ENCODE data around the gene ZNF32. TPM values are rescaled to one million over a fixed set of nuclear protein-coding genes. Genes with fewer than 3 reads are reported as not detected.
A peak's percentile ranks its signal among the peaks of the same experiment; 100 is the strongest.

ZNF32 gene
- total RNA-seq, 1 experiment from 2014 or later: 16.7 TPM

GRCh38 chr10:43649185-43649523 lies 473 bp upstream of the ZNF32 start:
- H3K36me3 ChIP-seq (ENCODE audit: low read depth, low read length): peaks cover 25% of the 10 kb centered on the region
- no peaks in the 10 kb centered on the region for H3K9me2 ChIP-seq (replicated peaks; ENCODE audit: low read length)
- H4K20me1 ChIP-seq (ENCODE audit: low read length): no peaks in the 10 kb centered on the region
- H3F3A ChIP-seq (ENCODE audit: low read length, unreplicated experiment): no peaks in the 10 kb centered on the region
- H3K79me2 ChIP-seq (ENCODE audit: low read length): no peaks in the 10 kb centered on the region
- TF ChIP-seq CTCF (conservative IDR thresholded peaks at IDR 0.05; ENCODE audit: low read depth, low read length): no peak
- no peak for TF ChIP-seq EZH2 (IDR thresholded peaks at IDR 0.05; ENCODE audit: low read length, unreplicated experiment)
- TF ChIP-seq EZH2phosphoT487 (IDR thresholded peaks at IDR 0.05; ENCODE audit: borderline replicate concordance, low read length): no peak
- peaks cover 10% of the 10 kb centered on the region; the same call in 1 of the 2 replicates for H3K4me1 ChIP-seq (ENCODE audit: insufficient read depth, low read length)
- intact Hi-C loops (cut with micrococcal nuclease): loop anchor here (2.0 kb wide), 1 partner anchor 74 kb away; the partner anchor contains the start of gene ZNF239
- H3K9me3 ChIP-seq (ENCODE audit: low read length): peaks cover 24% of the 10 kb centered on the region
- H3K4me2 ChIP-seq (ENCODE audit: low read length): peak overlapping the region; percentile 95
- CTCF ChIA-PET: no interaction called here
- no peak for DNase-seq
- H3K27ac ChIP-seq (ENCODE audit: low read length): no peak overlapping the region
- H3K27me3 ChIP-seq (ENCODE audit: low read length): no peaks in the 10 kb centered on the region; the same call in 1 of the 2 replicates
- H3K9ac ChIP-seq (ENCODE audit: low read length): peak overlapping the region; percentile 79; the same call in 1 of the 2 replicates
- peak; percentile 32 for ATAC-seq
- peak overlapping the region; percentile 99 for H2AFZ ChIP-seq (ENCODE audit: low read length)
- peak overlapping the region; percentile 80 for H3K4me3 ChIP-seq (ENCODE audit: low read length)
- no TSS peak for BruUV-seq (replicated peaks)
- POLR2A ChIA-PET (ENCODE audit: unreplicated experiment): interaction anchor here (0.6 kb wide), 1 partner anchor 841 kb away, joined by 3 read pairs; no protein-coding TSS in a partner anchor

GRCh38 chr10:43648095-43648397 lies 635 bp downstream of the ZNF32 start:
- BruUV-seq (replicated peaks): no TSS peak
- H3K79me2 ChIP-seq (ENCODE audit: low read length): no peaks in the 10 kb centered on the region
- no peak for DNase-seq
- H3K36me3 ChIP-seq (ENCODE audit: low read depth, low read length): peaks cover 35% of the 10 kb centered on the region
- H3K4me1 ChIP-seq (ENCODE audit: insufficient read depth, low read length): peaks cover 10% of the 10 kb centered on the region; the same call in 1 of the 2 replicates
- POLR2A ChIA-PET (ENCODE audit: unreplicated experiment): no interaction called here
- H2AFZ ChIP-seq (ENCODE audit: low read length): peak overlapping the region; percentile 99
- peak overlapping the region; percentile 80 for H3K4me3 ChIP-seq (ENCODE audit: low read length)
- TF ChIP-seq CTCF (conservative IDR thresholded peaks at IDR 0.05; ENCODE audit: low read depth, low read length): no peak
- peak overlapping the region; percentile 95 for H3K4me2 ChIP-seq (ENCODE audit: low read length)
- no peak for ATAC-seq
- no peaks in the 10 kb centered on the region for H4K20me1 ChIP-seq (ENCODE audit: low read length)
- H3K27me3 ChIP-seq (ENCODE audit: low read length): no peaks in the 10 kb centered on the region; the same call in 1 of the 2 replicates
- peaks cover 36% of the 10 kb centered on the region for H3K9me3 ChIP-seq (ENCODE audit: low read length)
- intact Hi-C loops (cut with micrococcal nuclease): loop anchor here (2.0 kb wide), 1 partner anchor 73 kb away; the partner anchor contains the start of gene ZNF239
- H3K27ac ChIP-seq (ENCODE audit: low read length): no peak overlapping the region
- H3K9ac ChIP-seq (ENCODE audit: low read length): peak overlapping the region; percentile 79
- H3F3A ChIP-seq (ENCODE audit: low read length, unreplicated experiment): no peaks in the 10 kb centered on the region
- H3K9me2 ChIP-seq (replicated peaks; ENCODE audit: low read length): no peaks in the 10 kb centered on the region
- CTCF ChIA-PET: no interaction called here

DNA sequence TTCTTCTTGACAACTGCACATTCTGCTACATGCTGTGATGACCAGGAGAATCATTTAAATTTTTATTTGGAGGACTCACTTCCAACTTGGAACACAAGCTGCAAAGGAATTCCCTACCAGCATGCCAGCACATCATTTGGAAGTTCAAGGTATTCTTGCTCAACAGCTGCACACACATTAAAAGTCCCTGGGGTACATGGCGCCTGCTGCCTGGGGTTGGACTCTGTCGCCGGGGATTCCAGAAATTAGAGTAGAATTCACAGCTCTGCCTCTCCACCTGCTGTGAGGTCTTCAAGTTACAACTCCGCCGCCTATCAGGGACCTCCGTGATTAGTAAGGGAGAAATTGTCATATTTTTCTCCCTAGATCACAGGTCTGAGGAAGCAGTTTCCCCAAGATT lies 1.1 kb downstream of the ZNF32 start:
- Histone ChIP-seq H3K27me3 (ENCODE audit: low read length) (no peaks in the 10 kb centered on the region; the same call in 1 of the 2 replicates), H3K4me2 (ENCODE audit: low read length) (no peak overlapping the region), H3K4me1 (ENCODE audit: insufficient read depth, low read length) (peaks cover 10% of the 10 kb centered on the region; the same call in 1 of the 2 replicates), H4K20me1 (ENCODE audit: low read length) (no peaks in the 10 kb centered on the region), H3K27ac (ENCODE audit: low read length) (no peak overlapping the region), H3K36me3 (ENCODE audit: low read depth, low read length) (peaks cover 35% of the 10 kb centered on the region), H3K79me2 (ENCODE audit: low read length) (no peaks in the 10 kb centered on the region), H3K9ac (ENCODE audit: low read length) (no peak overlapping the region), H3K4me3 (ENCODE audit: low read length) (peak overlapping the region; percentile 80; the same call in 1 of the 2 replicates), H3K9me2 (replicated peaks; ENCODE audit: low read length) (no peaks in the 10 kb centered on the region), H2AFZ (ENCODE audit: low read length) (peak overlapping the region; percentile 99; the same call in 1 of the 2 replicates), H3K9me3 (ENCODE audit: low read length) (peaks cover 38% of the 10 kb centered on the region), H3F3A (ENCODE audit: low read length, unreplicated experiment) (no peaks in the 10 kb centered on the region)
- ATAC-seq (no peak), DNase-seq (no peak)
- CTCF ChIA-PET: no interaction called here
- intact Hi-C loops (cut with micrococcal nuclease): no loop called here
- BruUV-seq (replicated peaks): no TSS peak
- POLR2A ChIA-PET (ENCODE audit: unreplicated experiment): no interaction called here
- no peak for TF ChIP-seq CTCF (conservative IDR thresholded peaks at IDR 0.05; ENCODE audit: low read depth, low read length)
- no peak for TF ChIP-seq EZH2phosphoT487 (IDR thresholded peaks at IDR 0.05; ENCODE audit: borderline replicate concordance, low read length)
- TF ChIP-seq EZH2 (IDR thresholded peaks at IDR 0.05; ENCODE audit: low read length, unreplicated experiment): no peak
